ENCODE measurements around the gene MAP3K21.

The MAP3K21 gene

GRCh38 chr1:233395863-233396646 lies 68.5 kb downstream of the MAP3K21 start:
- H3K4me1 ChIP-seq (ENCODE audit: insufficient read depth, poor library complexity, severe bottlenecking), result no peaks in the 10 kb centered on the region
- TF ChIP-seq CTCF (IDR thresholded peaks at IDR 0.05; ENCODE audit: poor library complexity, severe bottlenecking), result no peak
- H3K36me3 ChIP-seq (ENCODE audit: low read depth), result no peaks in the 10 kb centered on the region
- H3K27me3 ChIP-seq (ENCODE audit: insufficient read depth, poor library complexity, severe bottlenecking), result no peaks in the 10 kb centered on the region
- H3K4me3 ChIP-seq (ENCODE audit: severe bottlenecking), result no peak overlapping the region
- no peaks in the 10 kb centered on the region for H3K9me3 ChIP-seq (ENCODE audit: severe bottlenecking)
- no peak overlapping the region for H3K27ac ChIP-seq (ENCODE audit: poor library complexity, severe bottlenecking)
- DNase-seq (ENCODE audit: low spot score) (no peak), ATAC-seq (ENCODE audit: low read depth) (no peak)

GRCh38 chr1:233406339-233406960 lies 78.9 kb downstream of the MAP3K21 start:
- Histone ChIP-seq H3K4me1 (ENCODE audit: insufficient read depth, poor library complexity, severe bottlenecking) (no peaks in the 10 kb centered on the region), H3K4me3 (ENCODE audit: severe bottlenecking) (no peak overlapping the region), H3K9me3 (ENCODE audit: severe bottlenecking) (no peaks in the 10 kb centered on the region), H3K27ac (ENCODE audit: poor library complexity, severe bottlenecking) (no peak overlapping the region), H3K27me3 (ENCODE audit: insufficient read depth, poor library complexity, severe bottlenecking) (no peaks in the 10 kb centered on the region), H3K36me3 (ENCODE audit: low read depth) (no peaks in the 10 kb centered on the region)
- DNase-seq (ENCODE audit: low spot score), result no peak
- no peak for ATAC-seq (ENCODE audit: low read depth)
- no peak for TF ChIP-seq CTCF (IDR thresholded peaks at IDR 0.05; ENCODE audit: poor library complexity, severe bottlenecking)

GRCh38 chr1:233406994-233407631 lies 79.6 kb downstream of the MAP3K21 start:
- DNase-seq (ENCODE audit: low spot score) (no peak), ATAC-seq (ENCODE audit: low read depth) (no peak)
- no peak for TF ChIP-seq CTCF (IDR thresholded peaks at IDR 0.05; ENCODE audit: poor library complexity, severe bottlenecking)
- no peaks in the 10 kb centered on the region for H3K36me3 ChIP-seq (ENCODE audit: low read depth)
- no peaks in the 10 kb centered on the region for H3K9me3 ChIP-seq (ENCODE audit: severe bottlenecking)
- no peaks in the 10 kb centered on the region for H3K4me1 ChIP-seq (ENCODE audit: insufficient read depth, poor library complexity, severe bottlenecking)
- no peak overlapping the region for H3K4me3 ChIP-seq (ENCODE audit: severe bottlenecking)
- H3K27me3 ChIP-seq (ENCODE audit: insufficient read depth, poor library complexity, severe bottlenecking), result no peaks in the 10 kb centered on the region
- H3K27ac ChIP-seq (ENCODE audit: poor library complexity, severe bottlenecking), result no peak overlapping the region

- Histone ChIP-seq H3K27ac (ENCODE audit: poor library complexity, severe bottlenecking) (no peak overlapping the region), H3K4me1 (ENCODE audit: insufficient read depth, poor library complexity, severe bottlenecking) (no peaks in the 10 kb centered on the region), H3K4me3 (ENCODE audit: severe bottlenecking) (no peak overlapping the region), H3K27me3 (ENCODE audit: insufficient read depth, poor library complexity, severe bottlenecking) (no peaks in the 10 kb centered on the region), H3K9me3 (ENCODE audit: severe bottlenecking) (no peaks in the 10 kb centered on the region), H3K36me3 (ENCODE audit: low read depth) (no peaks in the 10 kb centered on the region)
- no peak for ATAC-seq (ENCODE audit: low read depth)
- DNase-seq (ENCODE audit: low spot score), result no peak
- TF ChIP-seq CTCF (IDR thresholded peaks at IDR 0.05; ENCODE audit: poor library complexity, severe bottlenecking), result no peak
Measured at GRCh38 chr1:233409540-233409939, 82.0 kb downstream of the MAP3K21 start.

All from RWPE2 (cell line).